ENCODE data around the gene SRC. TPM values are rescaled to one million over a fixed set of nuclear protein-coding genes. Genes with fewer than 3 reads are reported as not detected.

The SRC gene
- total RNA-seq, 8 experiments from 2014 or later = 13.5 to 31.4 (median 17.7) TPM

GRCh38 chr20:37407019-37407566 lies 61.2 kb downstream of the SRC start:
- peaks cover 60 to 63% of the 10 kb centered on the region in 2 donors for H3K4me1 ChIP-seq (replicated peaks in 1 of 2)
- in situ Hi-C loops (cut with MboI; ENCODE audit: low pct_unique_long_range_greater_than_20kb in 2 of 9, low sequenced_read_pairs in 9 of 9, unreplicated experiment in 9 of 9) = no loop called here
- peak in 7 of 8 experiments; percentile 0 to 22 (median 6) for ATAC-seq (replicated peaks in 6 of 8)
- H3K27ac ChIP-seq = peak overlapping the region; percentile 79 to 81
- 0 to 100% (median 72%) methylated on average over 1 to 6 of the region's 7 CpGs; no CpG with 5 or more reads in 1 of the 10 experiments for WGBS, 10 experiments
- H3K4me3 ChIP-seq = peak overlapping the region in 1 of 5 donors; percentile 26

- WGBS, 10 experiments = 18 to 72% (median 44%) methylated on average over 1 to 5 of the region's 14 CpGs; no CpG with 5 or more reads in 3 of the 10 experiments
- H3K27ac ChIP-seq = peak overlapping the region; percentile 79 to 81
- peak in 6 of 8 experiments; percentile 3 to 65 (median 47) for ATAC-seq (replicated peaks in 6 of 8)
- no peak overlapping the region for H3K4me3 ChIP-seq
- in situ Hi-C loops (cut with MboI; ENCODE audit: low pct_unique_long_range_greater_than_20kb in 2 of 9, low sequenced_read_pairs in 9 of 9, unreplicated experiment in 9 of 9) = no loop called here
- peaks cover 65 to 68% of the 10 kb centered on the region in 2 donors for H3K4me1 ChIP-seq (replicated peaks in 1 of 2)
Observed at GRCh38 chr20:37407573-37408002, 61.6 kb downstream of the SRC start.

GRCh38 chr20:37408302-37409193 lies 62.6 kb downstream of the SRC start:
- H3K27ac ChIP-seq = peak overlapping the region; percentile 79 to 81
- peaks cover 74 to 78% of the 10 kb centered on the region in 2 donors for H3K4me1 ChIP-seq (replicated peaks in 1 of 2)
- ATAC-seq (replicated peaks in 6 of 8) = peak in 7 of 8 experiments; percentile 1 to 48 (median 14)
- H3K4me3 ChIP-seq = peak overlapping the region in 1 of 5 donors; percentile 2
- WGBS, 10 experiments = 3 to 68% (median 25%) methylated on average over 3 to 7 of the region's 23 CpGs; no CpG with 5 or more reads in 3 of the 10 experiments
- in situ Hi-C loops (cut with MboI; ENCODE audit: low pct_unique_long_range_greater_than_20kb in 2 of 9, low sequenced_read_pairs in 9 of 9, unreplicated experiment in 9 of 9) = no loop called here

- peak in 4 of 8 experiments; percentile 10 to 17 (median 12) for ATAC-seq (replicated peaks in 6 of 8)
- H3K4me1 ChIP-seq (replicated peaks in 1 of 2) = peaks cover 92 to 94% of the 10 kb centered on the region in 2 donors
Observed at GRCh38 chr20:37411408-37412219, 65.7 kb downstream of the SRC start.

GRCh38 chr20:37413023-37413334 lies 67.0 kb downstream of the SRC start:
- WGBS, 10 experiments = 80 to 95% (median 94%) methylated on average over 1 to 6 of the region's 7 CpGs; no CpG with 5 or more reads in 4 of the 10 experiments
- no peak overlapping the region for H3K4me3 ChIP-seq
- ATAC-seq (replicated peaks in 6 of 8) = no peak
- in situ Hi-C loops (cut with MboI; ENCODE audit: low pct_unique_long_range_greater_than_20kb in 2 of 9, low sequenced_read_pairs in 9 of 9, unreplicated experiment in 9 of 9) = no loop called here
- H3K4me1 ChIP-seq (replicated peaks in 1 of 2) = peaks cover 85 to 86% of the 10 kb centered on the region in 2 donors
- peak overlapping the region; percentile 48 to 74 for H3K27ac ChIP-seq

More at GRCh38 chr20:37411408-37412219, 65.7 kb downstream of the SRC start:
- peak overlapping the region; percentile 82 to 85 for H3K27ac ChIP-seq
- in situ Hi-C loops (cut with MboI; ENCODE audit: low pct_unique_long_range_greater_than_20kb in 2 of 9, low sequenced_read_pairs in 9 of 9, unreplicated experiment in 9 of 9) = no loop called here
- peak overlapping the region in 1 of 5 donors; percentile 2 for H3K4me3 ChIP-seq
- WGBS, 10 experiments = 0 to 40% (median 19%) methylated on average over 1 to 5 of the region's 17 CpGs; no CpG with 5 or more reads in 4 of the 10 experiments

- 93 to 100% methylated on average over 1 to 2 of the region's 9 CpGs; no CpG with 5 or more reads in 8 of the 10 experiments for WGBS, 10 experiments
- peak overlapping the region; percentile 27 to 74 for H3K27ac ChIP-seq
- peaks cover 85 to 86% of the 10 kb centered on the region in 2 donors for H3K4me1 ChIP-seq (replicated peaks in 1 of 2)
- no peak for ATAC-seq (replicated peaks in 6 of 8)
- no peak overlapping the region for H3K4me3 ChIP-seq
- in situ Hi-C loops (cut with MboI; ENCODE audit: low pct_unique_long_range_greater_than_20kb in 2 of 9, low sequenced_read_pairs in 9 of 9, unreplicated experiment in 9 of 9) = no loop called here
Observed at GRCh38 chr20:37413379-37413778, 67.4 kb downstream of the SRC start.

GRCh38 chr20:37414224-37415035 lies 68.5 kb downstream of the SRC start:
- in situ Hi-C loops (cut with MboI; ENCODE audit: low pct_unique_long_range_greater_than_20kb in 2 of 9, low sequenced_read_pairs in 9 of 9, unreplicated experiment in 9 of 9) = no loop called here
- 40% methylated on average over 1 of the region's 29 CpGs; no CpG with 5 or more reads in 9 of the 10 experiments for WGBS, 10 experiments
- peak overlapping the region; percentile 37 to 74 for H3K27ac ChIP-seq
- no peak overlapping the region for H3K4me3 ChIP-seq
- peak in 5 of 8 experiments; percentile 68 to 82 (median 73) for ATAC-seq (replicated peaks in 6 of 8)
- peaks cover 79 to 82% of the 10 kb centered on the region in 2 donors for H3K4me1 ChIP-seq (replicated peaks in 1 of 2)

- peaks cover 79 to 84% of the 10 kb centered on the region in 2 donors for H3K4me1 ChIP-seq (replicated peaks in 1 of 2)
- H3K4me3 ChIP-seq = no peak overlapping the region
- whole genome bisulfite sequencing, 10 experiments = 57 to 100% methylated on average over 2 to 3 of the region's 30 CpGs; no CpG with 5 or more reads in 8 of the 10 experiments
- ATAC-seq (replicated peaks in 6 of 8) = no peak
- no peak overlapping the region for H3K27ac ChIP-seq
- in situ Hi-C loops (cut with MboI; ENCODE audit: low pct_unique_long_range_greater_than_20kb in 2 of 9, low sequenced_read_pairs in 9 of 9, unreplicated experiment in 9 of 9) = no loop called here
Observed at GRCh38 chr20:37415118-37416085, 69.5 kb downstream of the SRC start.

GRCh38 chr20:37416100-37416847 lies 70.3 kb downstream of the SRC start:
- Histone ChIP-seq H3K27ac (no peak overlapping the region), H3K4me3 (no peak overlapping the region), H3K4me1 (replicated peaks in 1 of 2) (peaks cover 79 to 84% of the 10 kb centered on the region in 2 donors)
- in situ Hi-C loops (cut with MboI; ENCODE audit: low pct_unique_long_range_greater_than_20kb in 2 of 9, low sequenced_read_pairs in 9 of 9, unreplicated experiment in 9 of 9) = no loop called here
- ATAC-seq (replicated peaks in 6 of 8) = no peak
- WGBS, 10 experiments = 18 to 100% (median 82%) methylated on average over 1 to 8 of the region's 27 CpGs; no CpG with 5 or more reads in 4 of the 10 experiments

- Histone ChIP-seq H3K4me1 (replicated peaks in 1 of 2) (peaks cover 81 to 86% of the 10 kb centered on the region in 2 donors), H3K27ac (no peak overlapping the region), H3K4me3 (no peak overlapping the region)
- in situ Hi-C loops (cut with MboI; ENCODE audit: low pct_unique_long_range_greater_than_20kb in 2 of 9, low sequenced_read_pairs in 9 of 9, unreplicated experiment in 9 of 9) = no loop called here
- ATAC-seq (replicated peaks in 6 of 8) = peak in 3 of 8 experiments; percentile 42 to 58 (median 55)
- 74 to 100% (median 80%) methylated on average over 1 to 4 of the region's 22 CpGs; no CpG with 5 or more reads in 3 of the 10 experiments for WGBS, 10 experiments
Observed at GRCh38 chr20:37416848-37417616, 71.1 kb downstream of the SRC start.

Data from motor neuron (in vitro differentiated cells).